OCI-LY1 (cell line): ENCODE measurements around the gene WNT11.

Source experiments
- EZH2 ChIP-seq: fragments of 200-600 bp; sonication (generic), shearing (Covaris generic); IDR thresholded peaks from 2 replicates; pipeline ENCODE4 v1.8.0; 2017; ENCODE audit warnings: borderline replicate concordance, mixed run types, mild to moderate bottlenecking, antibody characterized with exemption, low read length, moderate library complexity, mixed read lengths
- TF ChIP-seq, protein P1 (sequence below): fragments of 200-600 bp; sonication (generic), shearing (Covaris generic); IDR thresholded peaks from 2 replicates; pipeline ENCODE4 v1.5.1; 2017; ENCODE audit warnings: mild to moderate bottlenecking, antibody characterized with exemption, low read length, moderate library complexity, mixed read lengths

DNA sequence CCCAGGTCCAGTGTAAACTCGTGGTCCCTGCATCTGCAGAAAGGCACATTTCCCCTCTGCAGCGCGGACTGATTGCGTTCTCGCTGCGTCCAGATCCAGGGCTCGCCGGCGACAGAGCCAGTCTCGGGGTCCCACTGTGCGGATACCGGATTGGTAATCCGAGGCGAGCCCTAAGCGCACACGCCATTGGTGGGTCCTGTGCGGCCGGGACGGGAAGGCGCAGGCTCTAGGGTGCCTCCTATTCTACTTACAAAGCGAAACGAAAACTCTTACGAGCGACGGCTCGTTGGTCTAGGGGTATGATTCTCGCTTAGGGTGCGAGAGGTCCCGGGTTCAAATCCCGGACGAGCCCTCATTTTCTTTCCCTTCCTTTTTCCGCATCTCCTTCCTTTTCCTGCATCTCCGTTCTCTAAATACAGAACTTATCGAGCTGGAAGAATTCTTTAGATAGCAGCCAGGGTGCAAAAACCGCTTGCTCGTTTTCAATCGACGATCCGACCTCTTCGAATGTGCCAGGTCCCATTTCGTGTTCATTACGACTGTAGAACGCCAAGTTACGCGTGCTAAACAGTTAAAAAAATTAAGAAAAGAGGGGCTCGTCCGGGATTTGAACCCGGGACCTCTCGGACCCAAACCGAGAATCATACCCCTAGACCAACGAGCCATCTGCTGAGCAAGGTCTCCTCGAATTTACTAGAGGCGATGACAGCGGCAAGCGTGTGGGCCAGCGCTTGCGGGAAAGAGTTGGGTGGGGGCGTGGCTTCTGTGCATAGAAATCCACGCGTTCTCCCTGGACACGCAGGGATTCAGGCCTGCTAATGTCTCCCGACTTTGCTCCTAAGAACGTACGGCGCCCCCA, 29.2 kb upstream of the WNT11 start:
- TF ChIP-seq, protein P1, sequence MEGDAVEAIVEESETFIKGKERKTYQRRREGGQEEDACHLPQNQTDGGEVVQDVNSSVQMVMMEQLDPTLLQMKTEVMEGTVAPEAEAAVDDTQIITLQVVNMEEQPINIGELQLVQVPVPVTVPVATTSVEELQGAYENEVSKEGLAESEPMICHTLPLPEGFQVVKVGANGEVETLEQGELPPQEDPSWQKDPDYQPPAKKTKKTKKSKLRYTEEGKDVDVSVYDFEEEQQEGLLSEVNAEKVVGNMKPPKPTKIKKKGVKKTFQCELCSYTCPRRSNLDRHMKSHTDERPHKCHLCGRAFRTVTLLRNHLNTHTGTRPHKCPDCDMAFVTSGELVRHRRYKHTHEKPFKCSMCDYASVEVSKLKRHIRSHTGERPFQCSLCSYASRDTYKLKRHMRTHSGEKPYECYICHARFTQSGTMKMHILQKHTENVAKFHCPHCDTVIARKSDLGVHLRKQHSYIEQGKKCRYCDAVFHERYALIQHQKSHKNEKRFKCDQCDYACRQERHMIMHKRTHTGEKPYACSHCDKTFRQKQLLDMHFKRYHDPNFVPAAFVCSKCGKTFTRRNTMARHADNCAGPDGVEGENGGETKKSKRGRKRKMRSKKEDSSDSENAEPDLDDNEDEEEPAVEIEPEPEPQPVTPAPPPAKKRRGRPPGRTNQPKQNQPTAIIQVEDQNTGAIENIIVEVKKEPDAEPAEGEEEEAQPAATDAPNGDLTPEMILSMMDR = no peak
- TF ChIP-seq EZH2 = no peak
